Mesendoderm (in vitro differentiated cells): Measurements from ENCODE around the gene CAPN11.

Source experiments
- DNase-seq: peaks from one replicate; pipeline ENCODE4 v3.0.0; 2013
- H2AK5ac ChIP-seq: 2 replicates; pipeline ENCODE4 v1.6.1; 2013; ENCODE audit warnings: low read length, inconsistent platforms
- H2BK120ac ChIP-seq: 2 replicates; pipeline ENCODE4 v1.6.1; 2013; ENCODE audit warnings: low read depth, mild to moderate bottlenecking, low read length, moderate library complexity, mixed read lengths
- H2BK15ac ChIP-seq: replicated peaks from 2 replicates; pipeline ENCODE4 v1.6.1; 2013; ENCODE audit warnings: low read depth, mild to moderate bottlenecking, moderate library complexity
- H2BK5ac ChIP-seq: 2 replicates; pipeline ENCODE4 v1.6.1; 2013; ENCODE audit warnings: low read length, inconsistent platforms
- H3K18ac ChIP-seq: 2 replicates; pipeline ENCODE4 v1.6.1; 2013; ENCODE audit warnings: mild to moderate bottlenecking, low read length, mixed read lengths
- H3K23ac ChIP-seq: one replicate; pipeline ENCODE4 v1.6.1; 2013; ENCODE audit warnings: low read length
- H3K27ac ChIP-seq: 2 replicates; pipeline ENCODE4 v1.5.1; 2013; ENCODE audit warnings: low read depth, mild to moderate bottlenecking, inconsistent platforms, low read length, moderate library complexity
- H3K27me3 ChIP-seq: 2 replicates; pipeline ENCODE4 v1.6.1; 2013; ENCODE audit warnings: low read length, control low read depth, mild to moderate bottlenecking, inconsistent platforms; ENCODE audit not compliant: insufficient read depth, poor library complexity
- H3K36me3 ChIP-seq: 2 replicates; pipeline ENCODE4 v1.6.1; 2013; ENCODE audit warnings: low read length, inconsistent platforms; ENCODE audit not compliant: control insufficient read depth, insufficient read depth
- H3K4ac ChIP-seq: one replicate; pipeline ENCODE4 v1.6.1; 2013; ENCODE audit warnings: low read depth, mild to moderate bottlenecking, low read length, moderate library complexity
- H3K4me1 ChIP-seq: 2 replicates; pipeline ENCODE4 v1.6.1; 2013; ENCODE audit warnings: low read depth, low read length, inconsistent platforms; ENCODE audit not compliant: control insufficient read depth
- H3K4me2 ChIP-seq: 2 replicates; pipeline ENCODE4 v1.6.1; 2013; ENCODE audit warnings: low read length
- H3K4me3 ChIP-seq: 2 replicates; pipeline ENCODE4 v1.5.1; 2013; ENCODE audit warnings: mild to moderate bottlenecking, low read length
- H3K56ac ChIP-seq: one replicate; pipeline ENCODE4 v1.6.1; 2013; ENCODE audit warnings: low read length
- H3K79me1 ChIP-seq: 2 replicates; pipeline ENCODE4 v1.6.1; 2013; ENCODE audit warnings: low read length, inconsistent platforms
- H3K79me2 ChIP-seq: 2 replicates; pipeline ENCODE4 v1.6.1; 2013; ENCODE audit warnings: mild to moderate bottlenecking, low read length; ENCODE audit not compliant: control insufficient read depth, insufficient read depth
- H3K9ac ChIP-seq: 2 replicates; pipeline ENCODE4 v1.6.1; 2013; ENCODE audit warnings: low read length, inconsistent platforms
- H4K5ac ChIP-seq: one replicate; pipeline ENCODE4 v1.6.1; 2013; ENCODE audit warnings: low read length
- H4K8ac ChIP-seq: one replicate; pipeline ENCODE4 v1.6.1; 2013; ENCODE audit warnings: low read depth, mild to moderate bottlenecking, control low read depth, low read length, moderate library complexity
- WGBS: extraction: QIAGEN DNeasy Blood & Tissue Kit; methylation state at CpG from one replicate; pipeline ENCODE4 v1.1.7; 2013; ENCODE audit warnings: low lambda C conversion rate, missing lambda C conversion rate; ENCODE audit not compliant: insufficient coverage; ENCODE audit errors: extremely low coverage; 5-methylcytosine and 5-hydroxymethylcytosine counted together

CAPN11 gene

DNA sequence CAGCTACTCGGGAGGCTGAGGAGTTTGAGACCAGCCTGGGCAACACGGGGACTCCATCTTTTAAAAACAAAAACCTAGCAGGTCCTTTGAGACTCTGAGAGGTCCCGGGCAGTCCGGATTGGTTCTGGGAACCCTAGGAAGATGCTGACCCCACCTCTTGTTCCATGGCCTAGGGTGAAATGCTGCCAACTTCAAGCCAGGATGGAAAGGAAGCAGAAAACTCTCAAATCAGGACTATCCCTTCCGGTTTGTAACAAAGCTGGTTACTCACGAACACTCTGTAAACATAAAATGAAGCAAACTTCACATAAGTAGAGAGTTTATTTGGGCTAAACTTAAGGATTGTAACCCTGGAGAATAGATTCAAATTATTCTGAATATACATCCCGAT lies 28.0 kb downstream of the CAPN11 start:
- H3K27me3 ChIP-seq = no peaks in the 10 kb centered on the region
- no peak overlapping the region for H3K4me3 ChIP-seq
- H3K18ac ChIP-seq = no peak overlapping the region
- no peak overlapping the region for H2AK5ac ChIP-seq
- H3K4ac ChIP-seq = no peak overlapping the region
- peaks cover 2% of the 10 kb centered on the region for H3K4me1 ChIP-seq
- H3K23ac ChIP-seq = no peak overlapping the region
- H2BK120ac ChIP-seq = no peak overlapping the region
- H3K56ac ChIP-seq = no peak overlapping the region
- H3K79me1 ChIP-seq = no peaks in the 10 kb centered on the region
- no peaks in the 10 kb centered on the region for H3K36me3 ChIP-seq
- no peak overlapping the region for H2BK5ac ChIP-seq
- WGBS = no CpG with 5 or more reads among the region's 7 CpGs
- H4K8ac ChIP-seq = no peak overlapping the region
- no peak overlapping the region for H2BK15ac ChIP-seq
- no peak overlapping the region for H3K9ac ChIP-seq
- no peak overlapping the region for H3K4me2 ChIP-seq
- H3K27ac ChIP-seq = no peak overlapping the region
- no peaks in the 10 kb centered on the region for H3K79me2 ChIP-seq
- no peak overlapping the region for H4K5ac ChIP-seq
- no peak for DNase-seq

DNA sequence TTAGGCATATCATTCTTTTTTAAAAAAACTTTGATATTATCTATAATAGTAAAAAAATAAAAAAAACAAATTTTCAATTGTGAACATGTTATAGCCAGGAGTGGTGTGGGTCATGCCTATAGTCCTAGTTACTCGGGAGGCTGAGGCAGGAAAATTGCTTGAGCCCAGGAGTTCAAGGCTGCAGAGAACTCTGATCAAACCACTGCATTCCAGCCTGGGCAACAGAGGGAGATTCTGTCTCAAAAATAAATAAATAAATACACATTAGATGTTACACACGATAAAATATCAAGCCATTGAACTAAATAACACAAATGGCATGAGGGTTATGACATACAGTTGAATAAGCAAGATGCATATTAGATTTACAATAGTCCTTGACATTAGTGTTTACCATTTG lies 30.2 kb downstream of the CAPN11 start:
- Histone ChIP-seq H3K4ac (no peak overlapping the region), H3K56ac (no peak overlapping the region), H4K8ac (no peak overlapping the region), H2BK120ac (no peak overlapping the region), H3K27ac (no peak overlapping the region), H3K18ac (no peak overlapping the region), H3K36me3 (no peaks in the 10 kb centered on the region), H2BK5ac (no peak overlapping the region), H3K4me1 (peaks cover 10% of the 10 kb centered on the region), H3K4me3 (no peak overlapping the region), H2AK5ac (no peak overlapping the region), H3K79me2 (no peaks in the 10 kb centered on the region), H4K5ac (no peak overlapping the region), H3K27me3 (no peaks in the 10 kb centered on the region), H3K9ac (no peak overlapping the region), H3K23ac (no peak overlapping the region), H3K4me2 (no peak overlapping the region), H2BK15ac (no peak overlapping the region), H3K79me1 (no peaks in the 10 kb centered on the region)
- no CpG with 5 or more reads among the region's 2 CpGs for WGBS
- DNase-seq = no peak

DNA sequence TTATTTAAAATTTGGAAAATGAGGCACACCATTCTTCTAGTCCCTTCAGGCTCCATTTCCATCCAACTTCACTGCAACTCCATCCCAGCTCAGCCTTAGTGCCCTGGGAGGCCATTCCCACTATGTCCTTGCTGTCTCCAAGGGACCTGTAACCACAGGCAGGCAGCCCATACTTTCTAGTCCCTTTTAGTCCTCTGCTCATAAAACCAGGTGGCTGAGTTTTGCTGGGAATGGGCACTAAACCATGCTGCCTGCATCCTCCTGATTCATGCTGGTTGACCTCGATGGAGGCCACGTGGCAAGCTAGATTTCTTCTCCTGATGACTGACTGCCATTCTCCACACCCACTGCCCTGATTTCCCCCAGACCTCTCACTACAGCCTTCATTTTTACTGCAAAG lies 30.6 kb downstream of the CAPN11 start:
- H3K9ac ChIP-seq = no peak overlapping the region
- no CpG with 5 or more reads among the region's 2 CpGs for WGBS
- H2BK15ac ChIP-seq = no peak overlapping the region
- H3K4me3 ChIP-seq = no peak overlapping the region
- no peak overlapping the region for H3K27ac ChIP-seq
- H2BK5ac ChIP-seq = no peak overlapping the region
- no peak overlapping the region for H2BK120ac ChIP-seq
- H3K79me2 ChIP-seq = no peaks in the 10 kb centered on the region
- no peaks in the 10 kb centered on the region for H3K27me3 ChIP-seq
- no peak overlapping the region for H4K5ac ChIP-seq
- H3K23ac ChIP-seq = no peak overlapping the region
- H3K4me2 ChIP-seq = no peak overlapping the region
- no peak overlapping the region for H4K8ac ChIP-seq
- DNase-seq = no peak
- no peaks in the 10 kb centered on the region for H3K36me3 ChIP-seq
- peaks cover 10% of the 10 kb centered on the region for H3K4me1 ChIP-seq
- no peak overlapping the region for H3K56ac ChIP-seq
- no peak overlapping the region for H2AK5ac ChIP-seq
- H3K4ac ChIP-seq = no peak overlapping the region
- H3K18ac ChIP-seq = no peak overlapping the region
- H3K79me1 ChIP-seq = no peaks in the 10 kb centered on the region

DNA sequence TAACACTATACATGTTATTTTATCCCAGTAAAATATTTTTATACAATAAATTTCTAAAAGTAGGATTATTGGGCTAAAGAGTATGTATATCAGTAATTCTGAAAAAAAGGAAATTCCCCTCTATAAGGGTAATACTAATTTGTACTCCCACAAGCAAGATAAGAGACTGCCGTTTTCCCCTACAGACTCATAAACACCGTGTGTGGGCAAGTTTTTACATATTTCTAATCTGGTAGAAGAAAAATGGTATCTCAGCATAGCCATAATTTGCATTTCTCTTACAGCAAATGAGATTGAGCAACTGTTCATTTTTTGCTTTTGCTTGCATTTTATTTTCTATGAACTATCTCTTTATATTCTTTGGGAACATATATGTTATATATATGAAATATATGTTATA lies 32.1 kb downstream of the CAPN11 start:
- Histone ChIP-seq H3K56ac (no peak overlapping the region), H3K79me1 (no peaks in the 10 kb centered on the region), H4K5ac (no peak overlapping the region), H2BK120ac (no peak overlapping the region), H2BK15ac (no peak overlapping the region), H3K4ac (no peak overlapping the region), H2BK5ac (no peak overlapping the region), H3K27me3 (no peaks in the 10 kb centered on the region), H3K23ac (no peak overlapping the region), H3K79me2 (no peaks in the 10 kb centered on the region), H2AK5ac (no peak overlapping the region), H3K9ac (no peak overlapping the region), H3K18ac (no peak overlapping the region), H3K4me3 (no peak overlapping the region), H3K36me3 (no peaks in the 10 kb centered on the region), H3K4me2 (no peak overlapping the region), H3K4me1 (peaks cover 10% of the 10 kb centered on the region), H3K27ac (no peak overlapping the region), H4K8ac (no peak overlapping the region)
- DNase-seq = no peak
- no CpG with 5 or more reads among the region's 2 CpGs for WGBS

DNA sequence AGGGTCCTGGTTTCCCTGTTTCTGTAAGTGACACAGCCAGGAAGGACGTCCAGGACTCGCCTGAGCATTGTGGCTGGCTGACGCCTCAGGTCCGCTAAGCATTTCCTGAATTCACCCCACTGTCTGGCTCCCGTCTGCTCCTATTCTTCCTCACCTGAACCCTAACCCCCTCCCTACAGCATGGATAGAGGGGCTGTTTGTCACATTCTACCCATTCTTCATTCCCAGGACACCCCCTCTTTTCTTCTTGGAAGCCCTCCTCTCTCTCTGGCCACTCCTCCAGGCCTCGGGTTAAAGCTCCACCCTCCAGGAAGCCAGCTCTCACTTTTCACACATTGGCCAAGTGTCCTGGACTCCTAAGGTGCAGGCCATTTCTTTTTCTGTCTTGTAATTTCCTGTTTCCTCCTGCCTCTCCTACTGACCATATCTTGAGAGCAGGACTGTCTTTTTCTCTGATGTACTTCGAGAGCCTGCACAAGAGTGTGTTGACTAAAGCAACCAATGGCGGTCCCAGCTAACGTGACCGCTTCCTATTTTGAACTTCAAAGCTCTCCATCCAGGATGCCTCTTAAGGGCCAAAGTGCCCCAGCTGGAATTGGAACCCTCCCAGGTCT lies 33.9 kb downstream of the CAPN11 start:
- H3K27ac ChIP-seq = no peak overlapping the region
- H3K4ac ChIP-seq = no peak overlapping the region
- H2BK5ac ChIP-seq = peak overlapping the region; percentile 31
- no peak overlapping the region for H4K8ac ChIP-seq
- H3K27me3 ChIP-seq = no peaks in the 10 kb centered on the region
- no peak overlapping the region for H2BK120ac ChIP-seq
- H3K79me2 ChIP-seq = no peaks in the 10 kb centered on the region
- H2AK5ac ChIP-seq = no peak overlapping the region
- peak overlapping the region; percentile 84 for H3K56ac ChIP-seq
- peak overlapping the region; percentile 32 for H3K9ac ChIP-seq
- H3K18ac ChIP-seq = no peak overlapping the region
- peak; percentile 55 for DNase-seq
- no CpG with 5 or more reads among the region's 10 CpGs for WGBS
- no peak overlapping the region for H3K4me3 ChIP-seq
- peak overlapping the region; percentile 32 for H3K4me2 ChIP-seq
- H4K5ac ChIP-seq = peak overlapping the region; percentile 59
- no peak overlapping the region for H2BK15ac ChIP-seq
- H3K79me1 ChIP-seq = no peaks in the 10 kb centered on the region
- peaks cover 8% of the 10 kb centered on the region for H3K4me1 ChIP-seq
- no peak overlapping the region for H3K23ac ChIP-seq
- no peaks in the 10 kb centered on the region for H3K36me3 ChIP-seq

DNA sequence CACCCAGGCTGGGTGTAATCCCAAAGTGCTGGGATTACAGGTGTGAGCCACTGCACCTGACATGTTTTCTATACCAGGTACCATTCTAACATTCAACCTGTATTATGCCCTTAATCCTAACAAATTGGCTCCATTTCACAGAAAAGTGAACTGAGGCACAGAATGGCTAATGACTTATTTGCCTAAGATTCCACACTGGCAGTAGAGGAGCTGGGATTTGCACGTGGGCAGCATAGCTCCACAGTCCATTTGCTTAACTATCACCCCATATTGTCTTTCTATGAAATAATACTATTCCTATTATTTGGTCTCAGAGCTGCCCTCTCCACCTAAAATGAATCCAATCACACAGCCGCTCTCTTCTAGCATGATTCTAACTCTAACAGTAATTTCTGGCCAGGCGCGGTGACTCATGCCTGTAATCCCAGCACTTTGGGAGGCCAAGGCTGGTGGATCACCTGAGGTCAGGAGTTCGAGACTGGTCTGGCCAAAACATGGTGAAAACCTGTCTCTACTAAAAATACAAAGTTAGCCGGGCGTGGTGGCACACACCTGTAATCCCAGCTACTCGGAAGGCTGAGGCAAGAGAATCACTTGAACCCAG lies 34.8 kb downstream of the CAPN11 start:
- Histone ChIP-seq H3K9ac (no peak overlapping the region), H3K79me1 (no peaks in the 10 kb centered on the region), H3K4me2 (no peak overlapping the region), H3K23ac (no peak overlapping the region), H3K27me3 (no peaks in the 10 kb centered on the region), H3K56ac (no peak overlapping the region), H2BK5ac (no peak overlapping the region), H3K4ac (no peak overlapping the region), H3K79me2 (no peaks in the 10 kb centered on the region), H3K27ac (no peak overlapping the region), H4K8ac (no peak overlapping the region), H2BK15ac (no peak overlapping the region), H4K5ac (no peak overlapping the region), H2BK120ac (no peak overlapping the region), H3K18ac (no peak overlapping the region), H3K4me1 (peaks cover 8% of the 10 kb centered on the region), H3K36me3 (no peaks in the 10 kb centered on the region), H3K4me3 (no peak overlapping the region), H2AK5ac (no peak overlapping the region)
- no peak for DNase-seq
- no CpG with 5 or more reads among the region's 8 CpGs for WGBS
